ENCODE results near the gene NPRL2. TPM values are rescaled to one million over a fixed set of nuclear protein-coding genes. Genes with fewer than 3 reads are reported as not detected.

The NPRL2 gene
- total and polyA plus RNA-seq, 2 of the 8 experiments (the other 6 are each of a cell fraction or from before 2014, with no cell fraction given): 28.4 to 51.4 TPM

DNA sequence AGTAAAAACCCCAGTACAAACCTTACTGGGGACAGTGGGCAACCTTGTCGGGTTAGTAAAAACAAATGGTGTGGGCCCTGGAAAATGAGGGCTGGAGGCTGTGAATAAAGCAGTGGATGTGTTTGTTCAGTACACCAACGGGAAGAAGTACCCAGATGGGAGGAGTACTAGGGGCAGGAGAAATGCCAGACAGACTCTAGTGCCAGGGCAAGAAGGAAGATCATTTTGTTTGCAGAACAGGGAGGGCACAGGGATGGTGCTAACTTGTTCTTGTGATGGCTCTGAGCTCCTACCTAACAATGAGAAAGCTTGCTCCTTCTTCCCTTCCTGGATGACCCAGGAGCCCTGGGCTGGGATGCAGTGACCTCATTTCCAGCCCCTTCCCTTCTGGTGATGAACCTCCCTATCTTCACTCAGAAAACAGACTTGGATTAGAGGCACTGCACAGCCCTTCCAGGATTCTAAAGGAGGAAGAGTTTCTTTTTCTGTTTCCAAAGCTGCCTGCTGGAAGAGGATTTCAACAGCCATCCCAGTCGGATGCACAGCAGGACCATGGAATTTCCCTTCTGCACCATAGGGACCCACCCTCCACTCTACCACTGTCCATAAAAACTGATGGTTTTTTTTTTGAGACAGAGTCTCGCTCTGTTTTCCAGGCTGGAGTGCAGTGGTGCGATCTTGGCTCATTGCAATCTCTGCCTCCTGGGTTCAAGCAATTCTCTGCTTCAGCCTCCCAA is 16.1 kb downstream of the NPRL2 start:
- Histone ChIP-seq H2BK5ac (ENCODE audit: low read depth, low read length) (no peak overlapping the region), H3K79me1 (ENCODE audit: low read depth, low read length) (peaks cover 6% of the 10 kb centered on the region; the same call in 1 of the 2 replicates), H2BK15ac (ENCODE audit: low read length) (no peak overlapping the region), H2BK20ac (ENCODE audit: low read length) (no peak overlapping the region), H3K14ac (ENCODE audit: insufficient read length) (no peak overlapping the region), H2BK120ac (replicated peaks; ENCODE audit: low read depth, low read length) (no peak overlapping the region), H3K27me3 (replicated peaks in 1 of 4; ENCODE audit: control insufficient read depth in 3 of 4, extremely low read depth in 1 of 4, insufficient read depth in 3 of 4, low read length in 3 of 4) (peaks cover 4 to 16% (median 11%) of the 10 kb centered on the region in 4 experiments), H3K36me3 (ENCODE audit: control insufficient read depth in 2 of 4, insufficient read depth in 4 of 4, low read length in 3 of 4) (peaks cover 4 to 24% (median 20%) of the 10 kb centered on the region in 4 experiments; a peak in 7 of 8 replicates), H4K8ac (ENCODE audit: extremely low read depth, insufficient read depth, low read length) (no peak overlapping the region), H3K9ac (replicated peaks in 1 of 4; ENCODE audit: extremely low read depth in 1 of 4, low read depth in 3 of 4, low read length in 3 of 4) (no peak overlapping the region), H4K20me1 (replicated peaks in 1 of 2; ENCODE audit: control insufficient read depth in 1 of 2, insufficient read depth in 2 of 2, low read length in 2 of 2) (peaks cover 8 to 12% of the 10 kb centered on the region in 2 experiments), H3K4ac (replicated peaks; ENCODE audit: insufficient read length, low read depth, low read length) (no peak overlapping the region), H3K79me2 (ENCODE audit: control insufficient read depth in 1 of 2, insufficient read depth in 2 of 2, low read length in 2 of 2) (peaks cover 0 to 28% of the 10 kb centered on the region in 2 experiments; a peak in 2 of 4 replicates), H3K18ac (ENCODE audit: extremely low read depth, low read length) (no peak overlapping the region), H4K91ac (replicated peaks; ENCODE audit: insufficient read length, low read length) (no peak overlapping the region), H3K56ac (replicated peaks; ENCODE audit: insufficient read length, low read depth, low read length) (no peak overlapping the region), H3K4me1 (replicated peaks in 1 of 4; ENCODE audit: control insufficient read depth in 3 of 4, insufficient read depth in 4 of 4, low read length in 3 of 4) (peaks cover 0 to 8% (median 3%) of the 10 kb centered on the region in 4 experiments; a peak in 2 of 7 replicates), H2BK12ac (ENCODE audit: low read depth, low read length) (no peak overlapping the region), H3K4me2 (ENCODE audit: insufficient read depth in 1 of 2, low read depth in 2 of 2, low read length in 2 of 2) (no peak overlapping the region), H2AFZ (ENCODE audit: low read length) (no peak overlapping the region), H3K9me3 (ENCODE audit: insufficient read depth in 2 of 2, low read depth in 1 of 2, low read length in 1 of 2) (no peaks in the 10 kb centered on the region), H3K27ac (ENCODE audit: low read depth, low read length) (no peak overlapping the region), H3K23ac (ENCODE audit: insufficient read length) (no peak overlapping the region), H3K23me2 (ENCODE audit: low read depth, low read length) (peaks cover 10% of the 10 kb centered on the region), H4K5ac (ENCODE audit: insufficient read length, low read depth, low read length) (no peak overlapping the region), H3K4me3 (ENCODE audit: extremely low read depth in 1 of 4, insufficient read depth in 2 of 4, low read depth in 3 of 4, low read length in 4 of 4) (no peak overlapping the region), H2AK5ac (ENCODE audit: low read depth, low read length) (no peak overlapping the region)
- TF ChIP-seq SAP30 (IDR thresholded peaks at IDR 0.05; ENCODE audit: insufficient read depth, insufficient replicate concordance, low read length) (no peak), SUZ12 (IDR thresholded peaks at IDR 0.05; ENCODE audit: low read length) (no peak), TBP (IDR thresholded peaks at IDR 0.05; ENCODE audit: low read depth, low read length) (no peak)
- 86% methylated on average over 5 of the region's 5 CpGs; no CpG with 5 or more reads in 1 of the 2 experiments for WGBS, 2 experiments (ENCODE audit: extremely low coverage in 1 of 2, insufficient coverage in 1 of 2, insufficient read length in 1 of 2, insufficient replicate concordance in 2 of 2, low coverage in 1 of 2, low lambda C conversion rate in 2 of 2, missing lambda C conversion rate in 1 of 2)
- CTCF ChIA-PET (ENCODE audit: partially characterized antibody): interaction anchor here (2.0 to 7.7 kb wide), 2 partner anchors 12 to 60 kb away, joined by 5 to 60 read pairs; partner anchors contain the start of gene HYAL2
- DNase-seq (ENCODE audit: low read depth in 1 of 2, low spot score in 2 of 2) (no peak), FAIRE-seq (no peak)
- POLR2A ChIA-PET (ENCODE audit: partially characterized antibody): interaction anchor here (1.1 to 4.4 kb wide), 2 partner anchors 11 to 16 kb away, joined by 3 to 40 read pairs; partner anchors contain the start of gene HYAL2

All from H1 (cell line).